Fibroblast of mammary gland (primary cell): ENCODE data around the gene PDE4A.
A peak's percentile ranks its signal among the peaks of the same experiment; 100 is the strongest.
"Not testable (repeated sequence)": the region's sequence is repeated elsewhere in the genome, so short reads cannot be mapped to it uniquely, and the experiment has no call there.

Experiments used
- DNase-seq: peaks from one replicate; pipeline ENCODE4 v3.0.0-alpha.2; 2010; ENCODE audit warnings: low read depth
- H3K4me3 ChIP-seq: 2 replicates; pipeline ENCODE4 v1.5.1; 2011; ENCODE audit warnings: low read depth, mild to moderate bottlenecking, low read length, moderate library complexity; ENCODE audit not compliant: control insufficient read depth
- CTCF ChIP-seq: conservative IDR thresholded peaks from 2 replicates; pipeline ENCODE4 v1.5.1; 2011; ENCODE audit warnings: low read depth, low read length, inconsistent platforms; ENCODE audit not compliant: control insufficient read depth, insufficient read depth

PDE4A gene

GRCh38 chr19:10395436-10395835 is 24.9 kb upstream of the PDE4A start:
- H3K4me3 ChIP-seq = no peak overlapping the region
- no peak for DNase-seq
- no peak for TF ChIP-seq CTCF

GRCh38 chr19:10395917-10396316 is 24.4 kb upstream of the PDE4A start:
- H3K4me3 ChIP-seq = no peak overlapping the region
- DNase-seq = no peak
- TF ChIP-seq CTCF = no peak

GRCh38 chr19:10398819-10399218 is 21.5 kb upstream of the PDE4A start:
- DNase-seq = no peak
- H3K4me3 ChIP-seq = no peak overlapping the region
- no peak for TF ChIP-seq CTCF

- not testable (repeated sequence) for H3K4me3 ChIP-seq, DNase-seq
These were observed 21.0 kb upstream of the PDE4A start for GRCh38 chr19:10399340-10399739.

GRCh38 chr19:10399878-10400277 is 20.5 kb upstream of the PDE4A start:
- TF ChIP-seq CTCF = no peak
- DNase-seq = no peak
- H3K4me3 ChIP-seq = no peak overlapping the region

- TF ChIP-seq CTCF = no peak
- peak; percentile 45 for DNase-seq
- H3K4me3 ChIP-seq = peak overlapping the region; percentile 94
These were observed 17.8 kb upstream of the PDE4A start for GRCh38 chr19:10402441-10403038.

- TF ChIP-seq CTCF = no peak
- H3K4me3 ChIP-seq = peak within 1 kb of the TSS; percentile 94
- DNase-seq = peak; percentile 96
These were observed 17.0 kb upstream of the PDE4A start, which contains the start of gene CDC37 for GRCh38 chr19:10403137-10404021. CDC37 (minus strand) TSS chr19:10403542; CDS start chr19:10403479, 63 bp downstream.
